HepG2 (cell line): ENCODE data around the gene HMGCS2. TPM values are rescaled to one million over a fixed set of nuclear protein-coding genes. Genes with fewer than 3 reads are reported as not detected.
A peak's percentile ranks its signal among the peaks of the same experiment; 100 is the strongest.

Experiments used
- DPF2 ChIP-seq: sonication (generic); formaldehyde crosslinking; IDR thresholded peaks from 2 replicates; pipeline ENCODE4 v1.4.0; 2020; ENCODE audit warnings: mild to moderate bottlenecking, low read depth, missing genetic modification reagents, borderline replicate concordance
- ERF ChIP-seq: IDR thresholded peaks from 2 replicates; pipeline ENCODE4 v1.6.1; 2018; ENCODE audit warnings: missing biosample characterization, missing genetic modification reagents
- IRF2 ChIP-seq: IDR thresholded peaks from 2 replicates; pipeline ENCODE4 v1.6.1; 2018; ENCODE audit warnings: missing genetic modification reagents, missing compliant biosample characterization
- KDM1A ChIP-seq: IDR thresholded peaks from 2 replicates; pipeline ENCODE4 v1.6.1; 2016; ENCODE audit warnings: missing compliant biosample characterization
- MIXL1 ChIP-seq: IDR thresholded peaks from 2 replicates; pipeline ENCODE4 v1.6.1; 2016
- POGZ ChIP-seq: sonication (generic); formaldehyde crosslinking; IDR thresholded peaks from 2 replicates; pipeline ENCODE4 v1.4.0; 2020; ENCODE audit warnings: mild to moderate bottlenecking, missing genetic modification reagents
- RBM22 ChIP-seq: fragments of 200-400 bp; formaldehyde crosslinking; optimal IDR thresholded peaks from 2 replicates; pipeline ENCODE3; 2017; ENCODE audit warnings: mild to moderate bottlenecking, low read length, moderate library complexity
- SAP130 ChIP-seq: IDR thresholded peaks from 2 replicates; pipeline ENCODE4 v1.6.1; 2016; ENCODE audit warnings: low read depth
- SUZ12 ChIP-seq: fragments of 150-350 bp; IDR thresholded peaks from 2 replicates; pipeline ENCODE4 v1.6.1; 2014; ENCODE audit warnings: low read depth, low read length
- YEATS2 ChIP-seq: sonication (generic); formaldehyde crosslinking; IDR thresholded peaks from 2 replicates; pipeline ENCODE4 v1.4.0; 2020; ENCODE audit warnings: missing genetic modification reagents, borderline replicate concordance
- ZBTB42 ChIP-seq: sonication (generic); formaldehyde crosslinking; IDR thresholded peaks from 2 replicates; pipeline ENCODE4 v1.5.0; 2020; ENCODE audit warnings: mild to moderate bottlenecking, missing genetic modification reagents
- ZNF124 ChIP-seq: sonication (generic); formaldehyde crosslinking; IDR thresholded peaks from 2 replicates; pipeline ENCODE4 v1.4.0; 2020; ENCODE audit warnings: missing genetic modification reagents
- ZNF317 ChIP-seq: sonication (generic); formaldehyde crosslinking; IDR thresholded peaks from 2 replicates; pipeline ENCODE4 v1.5.0; 2020; ENCODE audit warnings: mild to moderate bottlenecking, missing genetic modification reagents
- ZNF430 ChIP-seq: sonication (generic); formaldehyde crosslinking; IDR thresholded peaks from 2 replicates; pipeline ENCODE4 v1.9.0; 2021; ENCODE audit warnings: mild to moderate bottlenecking, missing genetic modification reagents
- ZNF431 ChIP-seq: sonication (generic); formaldehyde crosslinking; IDR thresholded peaks from 2 replicates; pipeline ENCODE4 v1.9.0; 2022; ENCODE audit warnings: missing genetic modification reagents, low read depth, mild to moderate bottlenecking, borderline replicate concordance
- ZNF703 ChIP-seq: sonication (generic); formaldehyde crosslinking; IDR thresholded peaks from 2 replicates; pipeline ENCODE4 v1.5.1; 2020; ENCODE audit warnings: missing genetic modification reagents, mild to moderate bottlenecking, moderate library complexity, borderline replicate concordance
- polyA plus RNA-seq, 8 experiments: library from polyadenylated mRNA; depleted of rRNA in 3 of 8; stranded (reverse) in 7 of 8; unstranded in 1 of 8; fragments of >200 nt; fragmentation: Illumina TruSeq in 4 of 8; extraction: Trizol in 4 of 8; gene quantifications; 2 replicates each; pipeline versions ENCODE4 v1.2.1 to v1.2.3, GENCODE V29; 2011 to 2016; ENCODE audit warnings: low read depth in 4 of 8, missing spikeins in 1 of 8, mixed read lengths in 1 of 8; ENCODE audit not compliant: insufficient read depth in 1 of 8
- total RNA-seq, 5 experiments: library from RNA; depleted of rRNA; stranded (reverse); fragments of >200 nt; fragmentation: Illumina TruSeq; extraction: Trizol; gene quantifications; 2 replicates each; pipeline ENCODE4 v1.2.3, GENCODE V29; 2016; ENCODE audit warnings: low read depth in 1 of 5
- TF ChIP-seq, protein P1 (sequence below): IDR thresholded peaks from 2 replicates; pipeline ENCODE4 v1.6.1; 2016
- TF ChIP-seq, protein P2 (sequence below): sonication (generic); formaldehyde crosslinking; IDR thresholded peaks from 2 replicates; pipeline ENCODE4 v1.4.0; 2020; ENCODE audit warnings: missing genetic modification reagents, mild to moderate bottlenecking, borderline replicate concordance
- TF ChIP-seq, protein P3 (sequence below): IDR thresholded peaks from 2 replicates; pipeline ENCODE4 v1.6.1; 2016; ENCODE audit warnings: mild to moderate bottlenecking, missing biosample characterization, missing genetic modification reagents
- TF ChIP-seq, protein P4 (sequence below): sonication (generic); formaldehyde crosslinking; IDR thresholded peaks from 2 replicates; pipeline ENCODE4 v1.8.1; 2023; ENCODE audit warnings: mild to moderate bottlenecking, inconsistent platforms, moderate library complexity, missing genetic modification reagents, borderline replicate concordance
- TF ChIP-seq, protein P5 (sequence below): sonication (generic); formaldehyde crosslinking; IDR thresholded peaks from 2 replicates; pipeline ENCODE4 v1.4.0; 2020; ENCODE audit warnings: missing genetic modification reagents, borderline replicate concordance
- TF ChIP-seq, protein P6 (sequence below): IDR thresholded peaks from 2 replicates; pipeline ENCODE4 v1.6.1; 2016; ENCODE audit warnings: low read depth, control low read depth
- TF ChIP-seq, protein P7 (sequence below): sonication (generic); formaldehyde crosslinking; IDR thresholded peaks from 2 replicates; pipeline ENCODE4 v1.5.0; 2020; ENCODE audit warnings: missing genetic modification reagents, mild to moderate bottlenecking, borderline replicate concordance

HMGCS2 gene
- total and polyA plus RNA-seq, 2 of the 13 experiments (the other 11 are each of a cell fraction or from before 2014, with no cell fraction given) = 0.44 to 1.5 TPM

DNA sequence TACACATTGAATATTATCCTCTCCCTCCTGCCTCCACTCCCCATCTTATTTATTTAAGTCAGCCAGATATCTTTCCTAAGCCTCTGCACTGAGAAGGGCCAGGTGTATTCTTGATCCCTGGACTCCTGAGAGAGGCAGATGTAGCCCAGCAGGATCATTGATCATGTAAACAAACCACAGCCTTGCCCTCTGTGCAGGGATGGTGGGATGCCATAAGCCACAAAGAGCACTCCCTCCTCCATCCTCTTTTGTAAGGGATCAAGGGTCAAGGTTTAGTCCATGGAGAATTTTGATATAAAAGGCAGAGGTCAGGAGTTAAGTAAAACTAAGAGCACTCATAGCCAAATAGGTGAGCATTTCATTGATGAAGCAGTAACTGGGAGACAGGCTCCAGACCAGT, 39.7 kb downstream of the HMGCS2 start (continued):
- TF ChIP-seq SUZ12 (no peak), DPF2 (CRISPR knock-in tag) (peak; percentile 81; the same call in 1 of the 2 replicates), SAP130 (peak; percentile 45; the same call in 1 of the 2 replicates), ZNF430 (CRISPR knock-in tag) (no peak), ERF (CRISPR knock-in tag) (0 out of 2 replicates have a peak, but pooled peaks have one; percentile 49), ZNF703 (CRISPR knock-in tag) (no peak), KDM1A (CRISPR knock-in tag) (0 out of 2 replicates have a peak, but pooled peaks have one; percentile 48), POGZ (CRISPR knock-in tag) (peak; percentile 82), ZNF317 (CRISPR knock-in tag) (peak; percentile 11; the same call in 1 of the 2 replicates), ZNF124 (no peak), RBM22 (no peak), ZNF431 (no peak), IRF2 (CRISPR knock-in tag) (peak; percentile 68), ZBTB42 (CRISPR knock-in tag) (0 out of 2 replicates have a peak, but pooled peaks have one; percentile 42), YEATS2 (CRISPR knock-in tag) (no peak), MIXL1 (peak; percentile 88; the same call in 1 of the 2 replicates)
- TF ChIP-seq, protein P1, sequence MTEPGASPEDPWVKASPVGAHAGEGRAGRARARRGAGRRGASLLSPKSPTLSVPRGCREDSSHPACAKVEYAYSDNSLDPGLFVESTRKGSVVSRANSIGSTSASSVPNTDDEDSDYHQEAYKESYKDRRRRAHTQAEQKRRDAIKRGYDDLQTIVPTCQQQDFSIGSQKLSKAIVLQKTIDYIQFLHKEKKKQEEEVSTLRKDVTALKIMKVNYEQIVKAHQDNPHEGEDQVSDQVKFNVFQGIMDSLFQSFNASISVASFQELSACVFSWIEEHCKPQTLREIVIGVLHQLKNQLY = 0 out of 2 replicates have a peak, but pooled peaks have one; percentile 35
- TF ChIP-seq, protein P2, sequence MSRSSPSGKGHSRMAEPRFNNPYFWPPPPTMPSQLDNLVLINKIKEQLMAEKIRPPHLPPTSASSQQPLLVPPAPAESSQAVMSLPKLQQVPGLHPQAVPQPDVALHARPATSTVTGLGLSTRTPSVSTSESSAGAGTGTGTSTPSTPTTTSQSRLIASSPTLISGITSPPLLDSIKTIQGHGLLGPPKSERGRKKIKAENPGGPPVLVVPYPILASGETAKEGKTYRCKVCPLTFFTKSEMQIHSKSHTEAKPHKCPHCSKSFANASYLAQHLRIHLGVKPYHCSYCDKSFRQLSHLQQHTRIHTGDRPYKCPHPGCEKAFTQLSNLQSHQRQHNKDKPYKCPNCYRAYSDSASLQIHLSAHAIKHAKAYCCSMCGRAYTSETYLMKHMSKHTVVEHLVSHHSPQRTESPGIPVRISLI = peak; percentile 27; the same call in 1 of the 2 replicates
- TF ChIP-seq, protein P3, sequence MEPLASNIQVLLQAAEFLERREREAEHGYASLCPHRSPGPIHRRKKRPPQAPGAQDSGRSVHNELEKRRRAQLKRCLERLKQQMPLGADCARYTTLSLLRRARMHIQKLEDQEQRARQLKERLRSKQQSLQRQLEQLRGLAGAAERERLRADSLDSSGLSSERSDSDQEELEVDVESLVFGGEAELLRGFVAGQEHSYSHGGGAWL = no peak
- TF ChIP-seq, protein P4, sequence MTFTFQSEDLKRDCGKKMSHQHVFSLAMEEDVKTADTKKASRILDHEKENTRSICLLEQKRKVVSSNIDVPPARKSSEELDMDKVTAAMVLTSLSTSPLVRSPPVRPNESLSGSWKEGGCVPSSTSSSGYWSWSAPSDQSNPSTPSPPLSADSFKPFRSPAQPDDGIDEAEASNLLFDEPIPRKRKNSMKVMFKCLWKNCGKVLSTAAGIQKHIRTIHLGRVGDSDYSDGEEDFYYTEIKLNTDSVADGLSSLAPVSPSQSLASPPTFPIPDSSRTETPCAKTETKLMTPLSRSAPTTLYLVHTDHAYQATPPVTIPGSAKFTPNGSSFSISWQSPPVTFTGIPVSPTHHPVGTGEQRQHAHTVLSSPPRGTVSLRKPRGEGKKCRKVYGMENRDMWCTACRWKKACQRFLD = no peak
- TF ChIP-seq, protein P5, sequence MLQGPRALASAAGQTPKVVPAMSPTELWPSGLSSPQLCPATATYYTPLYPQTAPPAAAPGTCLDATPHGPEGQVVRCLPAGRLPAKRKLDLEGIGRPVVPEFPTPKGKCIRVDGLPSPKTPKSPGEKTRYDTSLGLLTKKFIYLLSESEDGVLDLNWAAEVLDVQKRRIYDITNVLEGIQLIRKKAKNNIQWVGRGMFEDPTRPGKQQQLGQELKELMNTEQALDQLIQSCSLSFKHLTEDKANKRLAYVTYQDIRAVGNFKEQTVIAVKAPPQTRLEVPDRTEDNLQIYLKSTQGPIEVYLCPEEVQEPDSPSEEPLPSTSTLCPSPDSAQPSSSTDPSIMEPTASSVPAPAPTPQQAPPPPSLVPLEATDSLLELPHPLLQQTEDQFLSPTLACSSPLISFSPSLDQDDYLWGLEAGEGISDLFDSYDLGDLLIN = no peak
- TF ChIP-seq, protein P6, sequence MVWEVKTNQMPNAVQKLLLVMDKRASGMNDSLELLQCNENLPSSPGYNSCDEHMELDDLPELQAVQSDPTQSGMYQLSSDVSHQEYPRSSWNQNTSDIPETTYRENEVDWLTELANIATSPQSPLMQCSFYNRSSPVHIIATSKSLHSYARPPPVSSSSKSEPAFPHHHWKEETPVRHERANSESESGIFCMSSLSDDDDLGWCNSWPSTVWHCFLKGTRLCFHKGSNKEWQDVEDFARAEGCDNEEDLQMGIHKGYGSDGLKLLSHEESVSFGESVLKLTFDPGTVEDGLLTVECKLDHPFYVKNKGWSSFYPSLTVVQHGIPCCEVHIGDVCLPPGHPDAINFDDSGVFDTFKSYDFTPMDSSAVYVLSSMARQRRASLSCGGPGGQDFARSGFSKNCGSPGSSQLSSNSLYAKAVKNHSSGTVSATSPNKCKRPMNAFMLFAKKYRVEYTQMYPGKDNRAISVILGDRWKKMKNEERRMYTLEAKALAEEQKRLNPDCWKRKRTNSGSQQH (CRISPR knock-in tag) = 0 out of 2 replicates have a peak, but pooled peaks have one; percentile 29
- TF ChIP-seq, protein P7, sequence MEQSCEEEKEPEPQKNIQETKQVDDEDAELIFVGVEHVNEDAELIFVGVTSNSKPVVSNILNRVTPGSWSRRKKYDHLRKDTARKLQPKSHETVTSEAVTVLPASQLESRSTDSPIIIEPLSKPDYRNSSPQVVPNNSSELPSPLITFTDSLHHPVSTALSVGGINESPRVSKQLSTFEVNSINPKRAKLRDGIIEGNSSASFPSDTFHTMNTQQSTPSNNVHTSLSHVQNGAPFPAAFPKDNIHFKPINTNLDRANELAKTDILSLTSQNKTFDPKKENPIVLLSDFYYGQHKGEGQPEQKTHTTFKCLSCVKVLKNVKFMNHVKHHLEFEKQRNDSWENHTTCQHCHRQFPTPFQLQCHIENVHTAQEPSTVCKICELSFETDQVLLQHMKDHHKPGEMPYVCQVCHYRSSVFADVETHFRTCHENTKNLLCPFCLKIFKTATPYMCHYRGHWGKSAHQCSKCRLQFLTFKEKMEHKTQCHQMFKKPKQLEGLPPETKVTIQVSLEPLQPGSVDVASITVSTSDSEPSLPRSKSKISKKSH (CRISPR knock-in tag) = no peak
